Left ventricle myocardium inferior (tissue), 1 donor: ENCODE measurements around the gene WDR82. TPM values are rescaled to one million over a fixed set of nuclear protein-coding genes. Genes with fewer than 3 reads are reported as not detected.

ENCODE experiments used
- DNase-seq: peaks from one replicate; pipeline ENCODE4 v3.0.0-alpha.2; 2020
- H3K27ac ChIP-seq: fragments of 200-600 bp; replicated peaks from 2 replicates; pipeline ENCODE4 v1.8.0; 2021
- H3K27me3 ChIP-seq: fragments of 200-600 bp; 2 replicates; pipeline ENCODE4 v1.8.0; 2021; ENCODE audit warnings: low read depth
- H3K36me3 ChIP-seq: fragments of 200-600 bp; 2 replicates; pipeline ENCODE4 v1.8.0; 2021
- H3K4me1 ChIP-seq: fragments of 200-600 bp; 2 replicates; pipeline ENCODE4 v1.8.0; 2021
- H3K4me3 ChIP-seq: fragments of 200-600 bp; 2 replicates; pipeline ENCODE4 v1.8.0; 2021; ENCODE audit warnings: mild to moderate bottlenecking, moderate library complexity
- H3K9me3 ChIP-seq: fragments of 200-600 bp; replicated peaks from 2 replicates; pipeline ENCODE4 v1.8.0; 2021
- CTCF ChIP-seq: fragments of 200-600 bp; IDR thresholded peaks from 2 replicates; pipeline ENCODE4 v1.8.0; 2021; ENCODE audit warnings: antibody characterized with exemption, mild to moderate bottlenecking, borderline replicate concordance
- intact Hi-C: fragments of 100-400 bp; cut with micrococcal nuclease; formaldehyde crosslinking; loops from one replicate; pipeline ENCODE4 v1.11.0; 2022
- total RNA-seq: library from RNA; stranded (reverse); fragmentation: NEBNext Ultra II Directional; extraction: Animal tissue kit (Norgen Biotek cat#: 25700); gene quantifications from one replicate; pipeline ENCODE4 v1.2.1, GENCODE V29; 2021
- donor health status: DM: no; HTN: yes; CAD: no; lungs with severe emphysema.

Gene WDR82
- total RNA-seq, 1 donor from 2014 or later, result 61.6 TPM

- no peak overlapping the region for H3K4me3 ChIP-seq
- H3K27ac ChIP-seq, result no peak overlapping the region
- no peak for DNase-seq
- no peak for TF ChIP-seq CTCF
- no peaks in the 10 kb centered on the region for H3K27me3 ChIP-seq
- peaks cover 9% of the 10 kb centered on the region for H3K4me1 ChIP-seq
- intact Hi-C loops, result loop anchor here (5.0 kb wide), 1 partner anchor 115 kb away; no protein-coding TSS in a partner anchor
- H3K36me3 ChIP-seq, result peaks cover 46% of the 10 kb centered on the region
- H3K9me3 ChIP-seq, result no peaks in the 10 kb centered on the region
These were observed 51.3 kb downstream of the WDR82 start for GRCh38 chr3:52227117-52227516.

GRCh38 chr3:52226229-52226817 lies 52.1 kb downstream of the WDR82 start:
- peaks cover 39% of the 10 kb centered on the region for H3K36me3 ChIP-seq
- no peak overlapping the region for H3K27ac ChIP-seq
- no peak for DNase-seq

DNA sequence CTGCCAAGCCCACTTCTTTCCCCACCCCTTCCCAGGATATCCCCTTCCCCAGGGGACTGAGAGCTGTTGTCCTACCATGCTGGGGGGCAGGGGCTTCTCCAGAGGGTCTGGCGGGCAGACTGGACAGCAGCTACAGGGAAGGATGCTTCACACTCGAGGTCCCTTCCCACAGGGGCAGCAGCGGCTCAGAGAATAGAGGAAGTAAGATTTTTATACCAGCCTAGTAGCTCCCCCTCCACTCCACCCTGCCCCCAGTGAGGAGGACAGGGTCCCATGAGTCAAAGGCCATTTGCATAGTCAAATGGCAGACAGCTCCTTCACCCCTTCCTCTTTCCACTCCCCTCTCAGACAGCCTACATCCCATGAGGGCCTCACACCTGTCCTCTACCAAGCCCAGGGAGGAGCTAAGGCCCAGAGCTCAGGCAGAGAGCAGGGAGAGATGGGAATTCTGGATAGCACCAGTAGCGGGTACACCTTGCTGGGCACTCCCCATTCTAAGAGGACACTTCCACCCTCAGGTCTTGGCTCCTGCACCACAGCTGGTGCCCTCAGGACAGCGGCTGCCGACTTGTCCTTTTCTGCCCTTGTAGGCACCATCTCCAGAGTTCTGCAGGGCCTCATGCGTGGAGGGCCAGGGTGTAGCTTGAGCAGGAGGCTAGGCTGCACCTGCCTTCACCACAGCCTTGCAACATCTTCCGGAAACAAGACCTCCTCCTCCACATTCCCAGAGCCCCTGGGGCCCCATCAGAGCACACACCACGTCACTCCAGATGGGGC lies 52.8 kb downstream of the WDR82 start, which contains the start of gene TLR9:
Gene TLR9 (minus strand): TSS at position 194 of the 777 bp plus-strand sequence. CDS start 116 bp downstream, at position 78.
- TF ChIP-seq CTCF, result no peak
- Histone ChIP-seq H3K4me3 (no peak within 1 kb of the TSS), H3K27me3 (no peaks in the 10 kb centered on the region), H3K4me1 (peaks cover 9% of the 10 kb centered on the region), H3K27ac (no peak within 1 kb of the TSS), H3K36me3 (peaks cover 33% of the 10 kb centered on the region), H3K9me3 (no peaks in the 10 kb centered on the region)
- intact Hi-C loops, result loop anchor here (5.0 kb wide), 1 partner anchor 117 kb away; no protein-coding TSS in a partner anchor
- DNase-seq, result no peak

More at GRCh38 chr3:52226229-52226817, 52.1 kb downstream of the WDR82 start:
- H3K4me1 ChIP-seq, result peaks cover 7% of the 10 kb centered on the region
- H3K9me3 ChIP-seq, result no peaks in the 10 kb centered on the region
- no peak for TF ChIP-seq CTCF
- no peaks in the 10 kb centered on the region for H3K27me3 ChIP-seq
- no peak overlapping the region for H3K4me3 ChIP-seq
- intact Hi-C loops, result loop anchor here (5.0 kb wide), 1 partner anchor 116 kb away; no protein-coding TSS in a partner anchor

DNA sequence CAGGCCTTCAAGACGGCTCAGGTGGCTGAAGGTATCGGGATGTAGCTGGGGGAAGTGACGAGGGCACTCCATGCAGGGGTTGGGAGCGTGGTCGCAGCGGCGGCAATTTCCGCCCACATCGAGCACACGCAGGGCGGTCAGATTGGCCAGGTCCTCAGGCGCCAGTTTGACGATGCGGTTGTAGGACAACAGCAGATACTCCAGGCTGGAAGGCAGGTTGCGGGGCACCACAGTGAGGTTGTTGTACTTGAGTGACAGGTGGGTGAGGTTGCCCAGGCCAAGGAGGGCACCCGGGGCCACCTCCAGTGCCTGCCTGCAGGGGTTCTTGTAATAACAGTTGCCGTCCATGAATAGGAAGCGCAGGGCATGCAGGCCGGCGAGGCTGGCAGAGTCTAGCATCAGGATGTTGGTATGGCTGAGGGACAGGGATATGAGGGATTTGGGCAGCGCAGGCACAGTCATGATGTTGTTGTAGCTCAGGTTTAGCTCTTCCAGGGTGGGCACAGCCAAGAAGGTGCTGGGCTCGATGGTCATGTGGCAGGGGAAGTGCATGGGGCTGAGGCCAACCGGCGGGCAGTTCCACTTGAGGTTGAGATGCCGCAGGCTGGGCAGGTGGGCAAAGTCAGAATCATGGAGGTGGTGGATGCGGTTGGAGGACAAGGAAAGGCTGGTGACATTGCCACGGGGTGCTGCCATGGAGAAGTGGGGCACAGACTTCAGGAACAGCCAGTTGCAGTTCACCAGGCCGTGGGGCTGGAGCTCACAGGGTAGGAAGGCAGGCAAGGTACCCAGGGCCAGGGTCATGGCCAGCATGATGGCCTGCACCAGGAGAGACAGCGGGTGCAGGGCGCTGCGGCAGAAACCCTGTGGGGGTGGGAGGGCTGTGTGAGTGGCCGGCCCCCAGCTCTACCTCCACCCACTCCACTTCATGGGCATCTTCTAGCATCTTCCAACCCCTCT lies 54.7 kb downstream of the WDR82 start:
- peaks cover 24% of the 10 kb centered on the region for H3K4me1 ChIP-seq
- DNase-seq, result no peak
- TF ChIP-seq CTCF, result no peak
- H3K27me3 ChIP-seq, result no peaks in the 10 kb centered on the region
- H3K36me3 ChIP-seq, result peaks cover 13% of the 10 kb centered on the region
- no peak overlapping the region for H3K4me3 ChIP-seq
- intact Hi-C loops, result no loop called here
- no peak overlapping the region for H3K27ac ChIP-seq
- H3K9me3 ChIP-seq, result no peaks in the 10 kb centered on the region
